ENCODE measurements around the gene SP2. TPM values are rescaled to one million over a fixed set of nuclear protein-coding genes. Genes with fewer than 3 reads are reported as not detected.

Gene SP2
- total and polyA plus RNA-seq, 2 of the 13 experiments (the other 11 are each of a cell fraction or from before 2014, with no cell fraction given): 1.4 to 4.8 TPM

- TF ChIP-seq ARID4A (CRISPR knock-in tag; IDR thresholded peaks at IDR 0.05; ENCODE audit: borderline replicate concordance) (peak; percentile 80), CHD2 (IDR thresholded peaks at IDR 0.05; ENCODE audit: low read depth, low read length) (peak; percentile 91), POLR2AphosphoS5 (IDR thresholded peaks at IDR 0.05; ENCODE audit: low read depth, low read length) (peak; percentile 71), ZBED4 (CRISPR knock-in tag; IDR thresholded peaks at IDR 0.05; ENCODE audit: borderline replicate concordance) (peak; percentile 80; the same call in 1 of the 2 replicates), NFYB (CRISPR knock-in tag; IDR thresholded peaks at IDR 0.05) (peak; percentile 97), RBM22 (optimal IDR thresholded peaks at IDR 0.05; ENCODE audit: low read length) (peak; percentile 5), GATAD1 (CRISPR knock-in tag; IDR thresholded peaks at IDR 0.05) (peak; percentile 80), FOXA1 (IDR thresholded peaks at IDR 0.05) (no peak), FOXA1 (CRISPR knock-in tag; IDR thresholded peaks at IDR 0.05) (0 out of 2 replicates have a peak, but pooled peaks have one; percentile 2), ZNF83 (CRISPR knock-in tag; IDR thresholded peaks at IDR 0.05; ENCODE audit: borderline replicate concordance) (no peak), ZNF746 (CRISPR knock-in tag; IDR thresholded peaks at IDR 0.05) (peak; percentile 57), ZNF574 (CRISPR knock-in tag; IDR thresholded peaks at IDR 0.05) (peak; percentile 55), GABPB1 (CRISPR knock-in tag; IDR thresholded peaks at IDR 0.05) (peak; percentile 93), ZNF761 (CRISPR knock-in tag; conservative IDR thresholded peaks at IDR 0.05) (0 out of 2 replicates have a peak, but pooled peaks have one; percentile 16), ZNF232 (CRISPR knock-in tag; IDR thresholded peaks at IDR 0.05; ENCODE audit: borderline replicate concordance) (peak; percentile 35; the same call in 1 of the 2 replicates), DR1 (CRISPR knock-in tag; IDR thresholded peaks at IDR 0.05) (peak; percentile 2), ZBTB8A (CRISPR knock-in tag; IDR thresholded peaks at IDR 0.05; ENCODE audit: borderline replicate concordance, low read depth) (peak; percentile 63; the same call in 1 of the 2 replicates), SIX4 (CRISPR knock-in tag; IDR thresholded peaks at IDR 0.05) (no peak; the same call in 1 of the 2 replicates), ZNF329 (CRISPR knock-in tag; IDR thresholded peaks at IDR 0.05; ENCODE audit: low read depth) (peak; percentile 73; the same call in 1 of the 2 replicates)
Observed at GRCh38 chr17:47895856-47896671, at the start of gene SP2 (continued).

Data from HepG2 (cell line).